IgD-negative memory B cell (primary cell): Measurements from ENCODE around the gene DPEP2. TPM values are rescaled to one million over a fixed set of nuclear protein-coding genes. Genes with fewer than 3 reads are reported as not detected.
A peak's percentile ranks its signal among the peaks of the same experiment; 100 is the strongest.
"Not testable (repeated sequence)": the region's sequence is repeated elsewhere in the genome, so short reads cannot be mapped to it uniquely, and the experiment has no call there.

Source experiments
- H3K27ac Mint-ChIP-seq, 3 donors: one replicate each; pipeline ENCODE4 v1.8.0; 2020 to 2022; ENCODE audit warnings: mild to moderate bottlenecking in 3 of 3, mixed read lengths in 3 of 3, moderate library complexity in 1 of 3
- H3K27me3 Mint-ChIP-seq: one replicate; pipeline ENCODE4 v1.8.0; 2021; ENCODE audit warnings: mixed read lengths
- H3K36me3 Mint-ChIP-seq: one replicate; pipeline ENCODE4 v1.8.0; 2020; ENCODE audit warnings: mild to moderate bottlenecking, mixed read lengths
- H3K4me1 Mint-ChIP-seq, 3 donors: one replicate each; pipeline ENCODE4 v1.8.0; 2020 to 2022; ENCODE audit warnings: mixed read lengths in 3 of 3, mild to moderate bottlenecking in 1 of 3
- H3K4me3 Mint-ChIP-seq, 4 donors: one replicate each; pipeline ENCODE4 v1.8.0; 2020 to 2022; ENCODE audit warnings: mild to moderate bottlenecking in 4 of 4, mixed read lengths in 4 of 4, moderate library complexity in 3 of 4
- H3K9me3 Mint-ChIP-seq, 3 donors: one replicate each; pipeline ENCODE4 v1.8.0; 2020 to 2021; ENCODE audit warnings: mixed read lengths in 3 of 3, mild to moderate bottlenecking in 1 of 3
- polyA plus RNA-seq: library from polyadenylated mRNA; unstranded; fragments of 300-500 nt; fragmentation: Illumina TruSeq; gene quantifications from one replicate; pipeline ENCODE4 v1.2.3, GENCODE V29; 2021

DPEP2 gene
- polyA plus RNA-seq, 1 donor from 2014 or later = 45.3 TPM

GRCh38 chr16:68021490-68021889 lies 22.2 kb upstream of the DPEP2 start:
- Mint-ChIP-seq H3K27ac (peak overlapping the region in 1 of 3 donors; percentile 82), H3K4me3 (peak overlapping the region; percentile 65 to 100 (median 90)), H3K4me1 (peaks cover 4 to 27% (median 5%) of the 10 kb centered on the region in 3 donors), H3K27me3 (peaks cover 4% of the 10 kb centered on the region), H3K9me3 (no peaks in the 10 kb centered on the region), H3K36me3 (peaks cover 5% of the 10 kb centered on the region)

- H3K9me3 Mint-ChIP-seq = no peaks in the 10 kb centered on the region
- H3K27me3 Mint-ChIP-seq = peaks cover 4% of the 10 kb centered on the region
- no peak overlapping the region for H3K27ac Mint-ChIP-seq
Measured at GRCh38 chr16:68019167-68019680, 19.9 kb upstream of the DPEP2 start.

GRCh38 chr16:68015681-68016080 lies 16.4 kb upstream of the DPEP2 start, which contains the start of gene DPEP2NB:
DPEP2NB (minus strand) TSS chr16:68015911; CDS start chr16:68015770, 141 bp downstream.
- Mint-ChIP-seq H3K27ac (peak within 1 kb of the TSS in 1 of 3 donors; percentile 33), H3K4me3 (no peak within 1 kb of the TSS), H3K9me3 (no peaks in the 10 kb centered on the region)

More at GRCh38 chr16:68019167-68019680, 19.9 kb upstream of the DPEP2 start:
- Mint-ChIP-seq H3K4me3 (peak overlapping the region in 1 of 4 donors; percentile 36), H3K36me3 (peaks cover 5% of the 10 kb centered on the region), H3K4me1 (peaks cover 4 to 24% (median 7%) of the 10 kb centered on the region in 3 donors)

DNA sequence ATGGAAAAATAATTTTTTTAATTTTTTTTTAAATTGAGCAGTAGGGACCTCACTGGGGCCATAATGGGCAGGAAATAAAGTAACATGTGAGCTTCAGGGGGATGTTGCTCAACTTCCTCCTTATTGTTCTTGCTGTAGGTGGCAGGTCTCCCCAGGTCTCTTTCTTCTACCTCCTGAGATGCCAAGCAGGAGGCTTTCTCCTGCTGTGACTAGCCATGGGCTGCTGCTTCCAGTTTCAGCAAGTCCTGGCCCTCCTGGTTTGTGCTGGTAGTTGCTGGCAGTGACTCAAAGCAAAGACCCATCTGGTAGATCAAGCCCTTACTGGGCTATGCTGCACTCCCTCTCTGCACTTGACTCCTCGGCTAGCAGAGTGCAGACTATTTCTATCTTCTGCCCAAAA lies 14.2 kb upstream of the DPEP2 start:
- Mint-ChIP-seq H3K36me3 (no peaks in the 10 kb centered on the region), H3K27ac (peak overlapping the region in 1 of 3 donors; percentile 39), H3K9me3 (no peaks in the 10 kb centered on the region), H3K27me3 (no peaks in the 10 kb centered on the region), H3K4me3 (no peak overlapping the region), H3K4me1 (peaks cover 4 to 5% (median 5%) of the 10 kb centered on the region in 3 donors)

More at GRCh38 chr16:68015681-68016080, 16.4 kb upstream of the DPEP2 start, which contains the start of gene DPEP2NB:
- no peaks in the 10 kb centered on the region for H3K27me3 Mint-ChIP-seq
- peaks cover 4 to 5% (median 5%) of the 10 kb centered on the region in 3 donors for H3K4me1 Mint-ChIP-seq
- H3K36me3 Mint-ChIP-seq = no peaks in the 10 kb centered on the region

DNA sequence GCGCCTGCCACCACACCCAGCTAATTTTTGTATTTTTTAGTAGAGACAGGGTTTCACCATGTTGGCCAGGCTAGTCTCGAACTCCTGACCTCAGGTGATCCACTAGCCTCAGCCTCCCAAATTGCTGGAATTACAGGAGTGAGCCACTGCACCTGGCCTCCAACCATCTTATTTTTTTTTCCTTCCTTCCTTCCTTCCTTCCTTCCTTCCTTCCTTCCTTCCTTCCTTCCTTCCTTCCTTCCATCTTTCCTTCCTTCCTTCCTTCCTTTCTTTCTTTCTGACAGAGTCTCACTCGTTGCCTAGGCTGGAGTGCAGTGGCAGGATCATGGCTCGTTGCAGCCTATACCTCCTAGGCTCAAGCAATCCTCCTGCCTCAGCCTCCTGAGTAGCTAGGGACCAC lies 10.6 kb upstream of the DPEP2 start:
- H3K27me3 Mint-ChIP-seq, H3K4me3 Mint-ChIP-seq, H3K36me3 Mint-ChIP-seq, H3K9me3 Mint-ChIP-seq: not testable (repeated sequence)
- H3K27ac Mint-ChIP-seq = peak overlapping the region in 1 of 3 donors; percentile 73
- peaks cover 16 to 19% (median 17%) of the 10 kb centered on the region in 3 donors for H3K4me1 Mint-ChIP-seq

DNA sequence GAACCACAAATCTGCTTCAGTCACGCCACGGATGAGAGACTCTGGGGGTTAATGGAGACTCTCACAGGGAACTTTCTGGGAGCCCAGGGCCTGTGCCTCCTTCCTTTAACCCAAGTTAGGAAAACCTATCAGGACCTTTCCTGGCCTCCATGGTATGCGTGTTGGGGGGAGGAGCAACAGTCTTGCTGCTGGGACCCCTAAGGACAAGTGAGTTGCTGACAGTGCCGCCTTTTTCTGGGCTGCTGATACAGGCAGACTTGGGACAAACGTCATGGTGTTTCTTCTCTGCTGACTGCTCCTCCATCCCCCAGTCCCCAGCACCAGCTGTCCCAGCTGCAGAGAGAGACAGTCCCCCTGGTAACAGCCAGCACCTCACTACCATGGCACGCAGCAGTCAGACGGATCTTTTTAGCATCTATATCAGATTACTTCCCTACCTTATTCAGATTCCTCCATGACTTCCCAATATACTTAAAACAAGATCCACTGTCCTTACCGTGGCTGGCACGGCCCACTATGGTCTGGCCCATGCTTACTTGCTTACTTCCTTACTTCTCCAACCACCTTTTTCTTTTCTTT lies 10.0 kb upstream of the DPEP2 start:
- Mint-ChIP-seq H3K27ac (peak overlapping the region in 1 of 3 donors; percentile 68), H3K27me3 (no peaks in the 10 kb centered on the region), H3K9me3 (no peaks in the 10 kb centered on the region), H3K4me1 (peaks cover 16 to 21% (median 20%) of the 10 kb centered on the region in 3 donors), H3K36me3 (no peaks in the 10 kb centered on the region), H3K4me3 (no peak overlapping the region)

GRCh38 chr16:68005786-68006286 lies 6.6 kb upstream of the DPEP2 start:
- Mint-ChIP-seq H3K4me1 (peaks cover 12 to 22% (median 17%) of the 10 kb centered on the region in 3 donors), H3K36me3 (no peaks in the 10 kb centered on the region), H3K27ac (peak overlapping the region; percentile 40 to 92 (median 83)), H3K4me3 (peak overlapping the region in 3 of 4 donors; percentile 68 to 80 (median 71)), H3K27me3 (no peaks in the 10 kb centered on the region), H3K9me3 (no peaks in the 10 kb centered on the region)

GRCh38 chr16:68005211-68005610 lies 5.9 kb upstream of the DPEP2 start:
- peaks cover 16 to 26% (median 23%) of the 10 kb centered on the region in 3 donors for H3K4me1 Mint-ChIP-seq
- H3K27ac Mint-ChIP-seq = peak overlapping the region; percentile 40 to 92 (median 83)
- no peaks in the 10 kb centered on the region for H3K27me3 Mint-ChIP-seq
- H3K36me3 Mint-ChIP-seq = peaks cover 2% of the 10 kb centered on the region
- H3K9me3 Mint-ChIP-seq = no peaks in the 10 kb centered on the region
- H3K4me3 Mint-ChIP-seq = peak overlapping the region in 2 of 4 donors; percentile 68 to 80

- H3K27ac Mint-ChIP-seq = peak overlapping the region in 2 of 3 donors; percentile 6 to 70
Measured at GRCh38 chr16:68003031-68003430, 3.7 kb upstream of the DPEP2 start.

GRCh38 chr16:68000450-68000849 lies 1.2 kb upstream of the DPEP2 start:
- no peaks in the 10 kb centered on the region for H3K27me3 Mint-ChIP-seq
- H3K27ac Mint-ChIP-seq = peak overlapping the region; percentile 91 to 97 (median 92)
- H3K4me3 Mint-ChIP-seq = peak overlapping the region; percentile 93 to 97 (median 94)
- no peaks in the 10 kb centered on the region for H3K9me3 Mint-ChIP-seq
- H3K4me1 Mint-ChIP-seq = peaks cover 28 to 36% (median 31%) of the 10 kb centered on the region in 3 donors
- H3K36me3 Mint-ChIP-seq = peaks cover 4% of the 10 kb centered on the region

More at GRCh38 chr16:68003031-68003430, 3.7 kb upstream of the DPEP2 start:
- peaks cover 4% of the 10 kb centered on the region for H3K36me3 Mint-ChIP-seq
- no peak overlapping the region for H3K4me3 Mint-ChIP-seq
- no peaks in the 10 kb centered on the region for H3K9me3 Mint-ChIP-seq
- H3K4me1 Mint-ChIP-seq = peaks cover 33 to 40% (median 39%) of the 10 kb centered on the region in 3 donors
- H3K27me3 Mint-ChIP-seq = no peaks in the 10 kb centered on the region

DNA sequence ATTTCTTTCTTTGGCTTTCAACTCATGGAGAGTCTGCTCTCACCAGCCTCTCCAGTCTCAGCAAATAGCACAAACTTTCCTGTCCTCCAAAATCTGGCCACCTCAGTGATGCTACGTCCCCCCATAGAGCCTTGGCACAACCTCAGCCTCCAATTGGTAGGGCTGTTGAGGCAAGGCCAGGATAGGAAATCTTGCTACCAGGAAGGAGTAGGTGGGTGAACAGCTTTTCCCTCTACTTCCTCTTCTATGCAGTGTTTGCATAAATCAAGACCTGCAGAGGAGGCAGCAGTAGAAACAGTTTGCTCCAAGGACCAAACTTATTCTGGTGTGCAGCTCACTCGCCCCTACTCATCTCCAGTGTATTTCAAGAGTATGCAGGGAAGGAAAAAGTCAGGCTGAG lies 701 bp upstream of the DPEP2 start:
- peaks cover 4% of the 10 kb centered on the region for H3K36me3 Mint-ChIP-seq
- H3K9me3 Mint-ChIP-seq = no peaks in the 10 kb centered on the region
- peaks cover 32 to 38% (median 33%) of the 10 kb centered on the region in 3 donors for H3K4me1 Mint-ChIP-seq
- no peaks in the 10 kb centered on the region for H3K27me3 Mint-ChIP-seq
- peak overlapping the region; percentile 91 to 97 (median 92) for H3K27ac Mint-ChIP-seq
- H3K4me3 Mint-ChIP-seq = peak overlapping the region; percentile 93 to 97 (median 94)

GRCh38 chr16:67998231-67998778 lies 979 bp downstream of the DPEP2 start:
- H3K9me3 Mint-ChIP-seq, H3K36me3 Mint-ChIP-seq, H3K27me3 Mint-ChIP-seq: not testable (repeated sequence)
- peak overlapping the region in 2 of 3 donors; percentile 91 to 97 for H3K27ac Mint-ChIP-seq
- H3K4me1 Mint-ChIP-seq = peaks cover 36 to 43% (median 38%) of the 10 kb centered on the region in 3 donors
- peak overlapping the region; percentile 93 to 97 (median 94) for H3K4me3 Mint-ChIP-seq

DNA sequence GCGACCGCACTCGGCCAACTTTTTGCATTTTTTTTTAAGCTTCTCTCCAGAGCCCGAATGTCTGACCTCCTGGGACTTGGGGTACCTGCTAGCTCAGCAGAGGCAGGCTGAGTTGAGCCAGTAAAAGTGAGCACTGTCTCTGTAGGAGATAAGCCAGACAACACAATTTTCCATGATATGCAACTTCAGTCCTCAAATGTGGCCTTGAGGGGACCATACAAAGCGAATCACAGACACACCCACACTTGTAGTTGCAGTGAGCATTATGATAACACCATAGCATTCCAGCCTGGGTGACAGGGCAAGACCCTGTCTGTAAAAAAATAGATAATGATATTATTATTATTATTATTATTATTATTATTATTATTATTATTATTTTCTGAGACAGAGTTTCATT lies 2.6 kb downstream of the DPEP2 start:
- H3K27me3 Mint-ChIP-seq = no peaks in the 10 kb centered on the region
- H3K9me3 Mint-ChIP-seq = no peaks in the 10 kb centered on the region
- H3K4me3 Mint-ChIP-seq = no peak overlapping the region

DNA sequence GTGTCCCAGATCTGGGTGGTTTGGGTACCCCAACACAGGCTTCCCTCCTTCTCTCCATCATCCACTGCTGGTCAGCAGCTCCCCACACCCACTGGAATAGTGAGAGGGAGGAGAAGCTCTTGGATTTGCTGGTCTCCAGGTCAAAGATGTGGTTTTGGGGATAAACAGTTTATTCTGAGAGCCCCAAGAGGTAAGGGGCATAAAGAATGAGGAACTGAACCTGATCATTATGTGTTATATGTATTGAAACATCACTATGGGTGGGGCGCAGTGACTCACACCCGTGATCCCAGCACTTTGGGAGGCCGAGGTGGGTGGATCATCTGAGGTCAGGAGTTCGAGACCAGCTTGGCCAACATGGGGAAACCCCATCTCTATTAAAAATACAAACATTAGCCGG lies 3.9 kb downstream of the DPEP2 start:
- Mint-ChIP-seq H3K27ac (peak overlapping the region; percentile 91 to 98 (median 97)), H3K4me3 (peak overlapping the region; percentile 34 to 88 (median 77)), H3K27me3 (no peaks in the 10 kb centered on the region), H3K9me3 (no peaks in the 10 kb centered on the region), H3K4me1 (peaks cover 28 to 44% (median 42%) of the 10 kb centered on the region in 3 donors), H3K36me3 (peaks cover 3% of the 10 kb centered on the region)

More for the DNA sequence above, 2.6 kb downstream of the DPEP2 start:
- peaks cover 30 to 45% (median 43%) of the 10 kb centered on the region in 3 donors for H3K4me1 Mint-ChIP-seq
- H3K27ac Mint-ChIP-seq = peak overlapping the region; percentile 66 to 98 (median 97)
- peaks cover 4% of the 10 kb centered on the region for H3K36me3 Mint-ChIP-seq

DNA sequence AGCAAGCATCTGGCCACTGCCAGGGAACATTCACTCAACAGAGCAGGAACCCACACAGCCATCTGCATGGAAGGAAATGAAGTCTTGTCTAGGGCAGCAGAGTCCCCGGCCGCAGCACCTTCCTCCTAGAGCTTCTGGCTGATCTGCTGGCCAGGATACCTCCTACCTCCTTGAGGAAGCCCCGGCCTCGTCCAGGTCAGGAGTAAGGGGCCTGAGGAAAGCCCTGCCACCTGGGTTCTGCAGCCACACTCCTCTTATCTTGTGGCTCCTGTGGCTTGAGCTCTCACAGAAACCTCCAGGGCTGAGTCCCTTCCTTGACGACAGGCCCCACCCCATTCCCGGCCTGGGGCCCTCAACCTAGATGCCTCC lies 5.3 kb downstream of the DPEP2 start:
- Mint-ChIP-seq H3K4me3 (peak overlapping the region; percentile 71 to 91 (median 86)), H3K4me1 (peaks cover 25 to 34% (median 30%) of the 10 kb centered on the region in 3 donors), H3K27ac (peak overlapping the region; percentile 96 to 98 (median 97))
- H3K9me3 Mint-ChIP-seq, H3K27me3 Mint-ChIP-seq, H3K36me3 Mint-ChIP-seq: not testable (repeated sequence)
